Measurements from ENCODE around the gene ZNF555. TPM values are rescaled to one million over a fixed set of nuclear protein-coding genes. Genes with fewer than 3 reads are reported as not detected.

Gene ZNF555
- total RNA-seq, 4 donors from 2014 or later = 3.0 to 7.5 (median 5.3) TPM

DNA sequence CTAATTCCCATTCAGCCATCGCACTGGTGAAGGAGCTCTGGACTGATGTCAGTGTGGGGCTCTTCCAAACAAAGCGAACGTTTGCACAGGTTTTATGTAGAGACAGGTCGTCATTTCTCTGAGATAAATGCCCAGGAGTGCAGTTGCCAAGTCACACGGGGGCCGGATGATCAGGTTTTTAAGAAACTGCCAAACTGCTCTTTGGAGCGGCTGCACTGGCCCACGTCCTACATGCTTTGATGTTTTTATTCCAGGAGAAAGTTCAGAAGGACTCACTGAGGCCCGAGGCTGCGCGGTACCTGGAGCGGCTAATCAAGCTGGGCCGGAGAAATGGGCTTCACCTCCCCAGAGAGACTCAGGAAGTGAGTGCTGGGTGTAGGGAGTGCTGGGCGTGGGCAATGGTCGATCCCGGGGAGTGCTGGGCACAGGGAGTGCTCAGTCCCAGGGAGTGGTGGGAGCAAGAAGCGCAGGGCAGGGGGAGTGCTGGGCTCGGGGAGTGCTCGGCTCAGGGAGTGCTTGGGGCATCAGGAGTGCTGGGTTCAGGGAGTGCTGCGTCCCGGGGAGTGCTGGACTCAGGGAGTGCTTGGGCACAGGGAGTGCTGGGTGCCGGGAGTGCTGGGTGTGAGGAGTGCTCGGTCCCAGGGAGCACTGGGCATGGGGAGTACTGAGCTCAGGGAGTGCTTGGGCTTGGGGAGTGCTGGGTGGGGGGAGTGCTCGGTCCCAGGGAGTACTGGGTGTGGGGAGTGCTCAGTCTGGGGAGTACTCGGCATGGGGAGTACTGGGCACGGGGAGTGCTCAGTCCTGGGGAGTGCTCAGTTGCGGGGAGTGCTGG, 45.2 kb upstream of the ZNF555 start:
- Histone ChIP-seq H3K36me3 (peaks cover 30 to 98% (median 69%) of the 10 kb centered on the region in 4 donors), H3K9me3 (no peaks in the 10 kb centered on the region), H3K27me3 (no peaks in the 10 kb centered on the region), H3K27ac (replicated peaks in 1 of 4) (no peak overlapping the region), H3K4me3 (no peak overlapping the region), H3K4me1 (peaks cover 0 to 11% (median 0%) of the 10 kb centered on the region in 4 donors)
- intact Hi-C loops (cut with DNase I) = no loop called here
- 83% methylated on average over 17 of the region's 27 CpGs for WGBS
- DNase-seq (ENCODE audit: extremely low spot score) = no peak
- TF ChIP-seq POLR2A (IDR thresholded peaks at IDR 0.05; ENCODE audit: low read depth) (no peak), EP300 (IDR thresholded peaks at IDR 0.05) (no peak), POLR2AphosphoS5 (IDR thresholded peaks at IDR 0.05) (no peak)
- TF ChIP-seq, protein P1, sequence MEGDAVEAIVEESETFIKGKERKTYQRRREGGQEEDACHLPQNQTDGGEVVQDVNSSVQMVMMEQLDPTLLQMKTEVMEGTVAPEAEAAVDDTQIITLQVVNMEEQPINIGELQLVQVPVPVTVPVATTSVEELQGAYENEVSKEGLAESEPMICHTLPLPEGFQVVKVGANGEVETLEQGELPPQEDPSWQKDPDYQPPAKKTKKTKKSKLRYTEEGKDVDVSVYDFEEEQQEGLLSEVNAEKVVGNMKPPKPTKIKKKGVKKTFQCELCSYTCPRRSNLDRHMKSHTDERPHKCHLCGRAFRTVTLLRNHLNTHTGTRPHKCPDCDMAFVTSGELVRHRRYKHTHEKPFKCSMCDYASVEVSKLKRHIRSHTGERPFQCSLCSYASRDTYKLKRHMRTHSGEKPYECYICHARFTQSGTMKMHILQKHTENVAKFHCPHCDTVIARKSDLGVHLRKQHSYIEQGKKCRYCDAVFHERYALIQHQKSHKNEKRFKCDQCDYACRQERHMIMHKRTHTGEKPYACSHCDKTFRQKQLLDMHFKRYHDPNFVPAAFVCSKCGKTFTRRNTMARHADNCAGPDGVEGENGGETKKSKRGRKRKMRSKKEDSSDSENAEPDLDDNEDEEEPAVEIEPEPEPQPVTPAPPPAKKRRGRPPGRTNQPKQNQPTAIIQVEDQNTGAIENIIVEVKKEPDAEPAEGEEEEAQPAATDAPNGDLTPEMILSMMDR (IDR thresholded peaks at IDR 0.05) = no peak

DNA sequence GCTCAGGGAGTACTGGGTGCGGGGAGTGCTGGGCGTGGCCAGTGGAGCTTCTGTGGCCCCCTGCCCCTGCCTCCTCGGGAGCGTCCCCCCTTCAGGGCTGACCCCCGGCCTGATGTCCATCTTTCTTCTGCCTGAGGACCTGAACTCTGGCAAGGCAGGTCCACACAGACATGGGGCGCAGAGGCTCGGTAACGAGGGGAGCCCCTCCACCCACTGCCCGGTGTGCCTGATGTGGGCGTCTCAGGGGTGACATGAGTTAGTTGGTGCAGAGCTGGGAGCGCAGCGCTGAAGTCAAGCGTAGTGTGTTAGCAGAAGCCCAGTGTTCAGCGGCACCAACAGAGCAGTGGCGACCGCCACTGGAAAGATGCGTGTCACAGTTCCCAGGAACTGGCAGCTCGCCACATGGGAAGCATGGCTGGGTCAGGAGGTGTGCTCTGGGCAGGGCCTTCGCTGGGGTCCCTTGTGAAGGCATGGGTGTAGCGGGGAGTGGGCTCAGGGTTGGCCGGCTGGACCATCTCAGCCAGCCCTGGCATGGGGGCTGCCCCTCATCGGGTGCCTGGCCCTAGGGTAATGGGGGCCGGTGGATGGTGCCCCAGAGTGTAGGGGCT, 44.5 kb upstream of the ZNF555 start:
- peaks cover 0 to 11% (median 0%) of the 10 kb centered on the region in 4 donors for H3K4me1 ChIP-seq
- no peaks in the 10 kb centered on the region for H3K9me3 ChIP-seq
- H3K27me3 ChIP-seq = no peaks in the 10 kb centered on the region
- intact Hi-C loops (cut with DNase I) = no loop called here
- no peak overlapping the region for H3K4me3 ChIP-seq
- H3K27ac ChIP-seq (replicated peaks in 1 of 4) = no peak overlapping the region
- DNase-seq (ENCODE audit: extremely low spot score) = no peak
- no peak for TF ChIP-seq EP300 (IDR thresholded peaks at IDR 0.05)
- TF ChIP-seq, protein P1 (IDR thresholded peaks at IDR 0.05) = no peak
- TF ChIP-seq POLR2A (IDR thresholded peaks at IDR 0.05; ENCODE audit: low read depth) = no peak
- TF ChIP-seq POLR2AphosphoS5 (IDR thresholded peaks at IDR 0.05) = no peak
- H3K36me3 ChIP-seq = peaks cover 29 to 98% (median 64%) of the 10 kb centered on the region in 4 donors
- WGBS = 95% methylated on average over 21 of the region's 23 CpGs

DNA sequence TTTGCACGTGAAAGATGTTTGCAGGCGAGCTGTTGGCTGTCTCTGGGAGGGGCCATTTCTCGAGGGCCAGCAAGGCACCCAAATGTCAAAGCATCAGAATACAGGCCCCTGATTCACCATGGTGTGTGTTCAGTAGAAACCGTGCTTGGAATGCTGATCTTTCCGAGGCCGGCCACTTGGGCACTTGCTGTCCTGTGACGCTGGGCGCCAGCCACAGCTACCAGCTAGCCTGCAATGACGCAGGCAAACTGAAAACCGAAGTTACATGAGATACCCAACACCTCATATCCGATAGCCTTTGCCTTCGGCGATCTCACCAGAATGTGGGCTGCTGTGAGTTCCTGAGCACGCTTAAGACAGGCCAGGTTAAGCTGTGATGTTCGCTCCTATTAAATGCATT, 44.0 kb upstream of the ZNF555 start:
- intact Hi-C loops (cut with DNase I) = no loop called here
- peaks cover 25 to 96% (median 61%) of the 10 kb centered on the region in 4 donors for H3K36me3 ChIP-seq
- 91% methylated on average over 9 of the region's 15 CpGs for WGBS

DNA sequence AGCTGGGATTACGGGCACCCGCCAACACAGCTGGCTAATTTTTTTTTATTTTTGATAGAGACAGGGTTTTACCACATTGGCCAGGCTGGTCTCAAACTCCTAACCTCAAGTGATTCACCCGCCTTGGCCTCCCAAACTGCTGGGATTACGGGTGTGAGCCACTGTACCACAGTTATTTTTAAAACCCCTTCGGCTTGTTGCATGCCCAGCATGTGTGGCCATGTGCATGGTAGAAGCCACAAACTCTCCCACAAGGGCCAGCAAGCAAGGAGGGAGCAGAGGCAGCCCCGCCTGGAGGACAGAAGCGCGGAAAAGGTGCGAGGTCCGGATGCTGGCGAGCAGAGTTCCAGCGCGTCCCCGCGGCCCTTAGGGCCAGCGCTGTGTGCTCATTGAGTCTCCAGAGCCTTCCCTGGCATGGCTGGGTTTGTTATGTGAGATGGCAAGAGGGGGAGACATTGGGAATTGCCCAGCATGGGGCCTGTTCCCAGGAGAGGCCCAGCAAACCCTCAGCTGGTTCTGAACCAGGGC, 43.1 kb upstream of the ZNF555 start:
- TF ChIP-seq, protein P1 (IDR thresholded peaks at IDR 0.05) = no peak
- TF ChIP-seq POLR2A (IDR thresholded peaks at IDR 0.05; ENCODE audit: low read depth) (no peak), POLR2AphosphoS5 (IDR thresholded peaks at IDR 0.05) (no peak), EP300 (IDR thresholded peaks at IDR 0.05) (no peak)
- peaks cover 25 to 96% (median 60%) of the 10 kb centered on the region in 4 donors for H3K36me3 ChIP-seq
- no peak for DNase-seq (ENCODE audit: extremely low spot score)
- no peaks in the 10 kb centered on the region for H3K27me3 ChIP-seq
- peaks cover 0 to 11% (median 0%) of the 10 kb centered on the region in 4 donors for H3K4me1 ChIP-seq
- WGBS = 96% methylated on average over 15 of the region's 16 CpGs
- intact Hi-C loops (cut with DNase I) = no loop called here
- H3K27ac ChIP-seq (replicated peaks in 1 of 4) = no peak overlapping the region
- no peak overlapping the region for H3K4me3 ChIP-seq
- H3K9me3 ChIP-seq = no peaks in the 10 kb centered on the region

More for the DNA sequence above, 44.0 kb upstream of the ZNF555 start:
- peaks cover 0 to 11% (median 0%) of the 10 kb centered on the region in 4 donors for H3K4me1 ChIP-seq
- H3K4me3 ChIP-seq = no peak overlapping the region
- H3K27me3 ChIP-seq = no peaks in the 10 kb centered on the region
- TF ChIP-seq EP300 (IDR thresholded peaks at IDR 0.05) = no peak
- TF ChIP-seq POLR2AphosphoS5 (IDR thresholded peaks at IDR 0.05) = no peak
- TF ChIP-seq, protein P1 (IDR thresholded peaks at IDR 0.05) = no peak
- TF ChIP-seq POLR2A (IDR thresholded peaks at IDR 0.05; ENCODE audit: low read depth) = no peak
- no peak overlapping the region for H3K27ac ChIP-seq (replicated peaks in 1 of 4)
- no peak for DNase-seq (ENCODE audit: extremely low spot score)
- no peaks in the 10 kb centered on the region for H3K9me3 ChIP-seq

Measured in esophagus muscularis mucosa (tissue), 4 donors.